Posterior vena cava (tissue), 2 donors: ENCODE results near the gene ELOF1. TPM values are rescaled to one million over a fixed set of nuclear protein-coding genes. Genes with fewer than 3 reads are reported as not detected.
"Not testable (repeated sequence)": the region's sequence is repeated elsewhere in the genome, so short reads cannot be mapped to it uniquely, and the experiment has no call there.

Experiments
- DNase-seq: peaks from one replicate; pipeline ENCODE4 v3.0.0-alpha.2; 2020; ENCODE audit warnings: low spot score
- intact Hi-C, 2 donors: fragments of 100-400 bp; cut with DNase I; formaldehyde crosslinking; loops; one replicate each; pipeline versions ENCODE4 v1.14.1 to v1.14.2; 2022 to 2023
- long read RNA-seq, 2 donors: library from polyadenylated mRNA; unstranded; transcript quantifications; one replicate each; pipeline ENCODE4 v2.0.0, GENCODE V29; 2020 to 2021
- total RNA-seq, 2 donors: library from RNA; stranded (reverse); fragmentation: NEBNext Ultra II Directional; extraction: Animal tissue kit (Norgen Biotek cat#: 25700); gene quantifications; one replicate each; pipeline ENCODE4 v1.2.1, GENCODE V29; 2021
- donor health status: DM: yes; HTN: yes; CAD: no.
- donor health status: DM: yes; HTN: yes; CAD: no.

ELOF1 gene
- 10 to 100 TPM; 23.2 to 36.9 TPM for total RNA-seq
- long read RNA-seq, donor 1, transcript ELOF1-201 (4 exons, 1,019 nt) = major isoform, 7 of 9 reads
- long read RNA-seq, donor 1, partial matches to known transcripts = 1 of 9 reads
- long read RNA-seq, donor 1, other reads (novel, unspliced or antisense) = 1 of 9 reads
- long read RNA-seq, donor 2, transcript ELOF1-201 (4 exons, 1,019 nt) = major isoform, 10 of 22 reads
- long read RNA-seq, donor 2, partial matches to known transcripts = 5 of 22 reads
- long read RNA-seq, donor 2, other reads (novel, unspliced or antisense) = 7 of 22 reads

DNA sequence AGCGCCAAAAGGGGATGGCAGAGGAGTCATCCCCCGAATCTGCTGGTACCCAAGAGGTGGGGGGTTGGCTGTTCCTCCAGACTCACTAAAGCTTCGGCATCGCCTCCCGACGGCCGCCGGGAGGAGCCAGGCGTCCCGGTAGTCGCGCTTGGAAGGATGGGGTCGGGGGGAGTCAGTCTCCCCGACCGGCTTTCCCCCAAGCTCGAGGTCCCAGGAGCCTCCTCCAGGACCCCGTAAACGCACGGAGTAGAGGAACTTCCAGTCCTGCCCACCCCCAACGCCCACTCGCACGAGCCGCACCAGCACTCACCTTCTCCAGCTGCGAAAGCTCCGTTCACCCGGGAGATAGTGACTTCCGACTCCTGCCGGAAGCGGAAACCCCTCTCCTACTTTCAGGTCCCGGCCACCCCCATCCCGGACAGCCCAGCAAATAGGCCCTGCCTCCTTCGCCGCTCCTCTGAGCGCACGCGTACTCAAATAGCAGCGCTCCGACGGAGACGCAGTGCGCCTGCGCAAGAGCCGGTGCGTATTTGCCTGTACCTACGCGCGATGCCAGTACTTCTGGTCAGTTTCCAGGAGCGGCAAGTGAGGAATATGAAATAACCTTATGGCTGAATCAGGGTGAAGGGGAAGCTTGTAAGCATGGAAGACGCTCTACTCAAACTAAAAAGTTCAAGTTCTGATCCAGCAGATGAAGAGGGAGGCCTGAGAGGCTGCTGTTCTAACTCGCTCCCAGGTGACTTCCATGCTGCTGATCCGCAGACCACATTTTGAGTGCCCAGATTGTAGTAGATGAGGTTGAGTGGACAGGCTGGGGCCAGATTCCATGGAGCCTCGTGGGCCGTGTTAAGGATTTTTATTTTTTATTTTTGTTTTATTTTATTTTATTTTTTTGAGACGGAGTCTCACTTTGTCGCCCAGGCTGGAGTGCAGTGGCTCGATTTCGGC is at the start of gene ELOF1:
TSS of gene ELOF1 (minus strand) at position 350 of the 948 bp plus-strand sequence. CDS start 4,883 bp downstream, outside the sequence.
- DNase-seq = peak; percentile 99
- intact Hi-C loops = no loop called here

DNA sequence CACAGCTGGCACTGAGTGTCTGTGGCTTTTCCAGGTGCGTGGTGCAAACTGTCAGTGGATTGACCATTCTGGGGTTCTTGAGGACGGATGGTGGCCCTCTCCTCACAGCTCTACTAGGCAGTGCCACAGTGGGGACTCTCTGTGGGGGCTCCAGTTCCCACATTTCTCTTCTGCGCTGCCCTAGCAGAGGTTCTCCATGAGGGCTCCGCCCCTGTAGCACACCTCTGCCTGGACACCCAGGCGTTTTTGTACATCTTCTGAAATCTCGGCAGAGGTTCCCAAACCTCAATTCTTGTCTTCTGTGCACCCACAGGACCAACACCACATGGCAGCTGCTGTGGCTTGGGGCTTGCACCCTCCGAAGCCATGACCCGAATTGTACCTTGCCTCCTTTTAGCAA is 47.5 kb upstream of the ELOF1 start:
- intact Hi-C loops = loop anchor here in 1 of 2 donors (5.0 kb wide), 1 partner anchor 481 kb away; no protein-coding TSS in a partner anchor
- no peak for DNase-seq

DNA sequence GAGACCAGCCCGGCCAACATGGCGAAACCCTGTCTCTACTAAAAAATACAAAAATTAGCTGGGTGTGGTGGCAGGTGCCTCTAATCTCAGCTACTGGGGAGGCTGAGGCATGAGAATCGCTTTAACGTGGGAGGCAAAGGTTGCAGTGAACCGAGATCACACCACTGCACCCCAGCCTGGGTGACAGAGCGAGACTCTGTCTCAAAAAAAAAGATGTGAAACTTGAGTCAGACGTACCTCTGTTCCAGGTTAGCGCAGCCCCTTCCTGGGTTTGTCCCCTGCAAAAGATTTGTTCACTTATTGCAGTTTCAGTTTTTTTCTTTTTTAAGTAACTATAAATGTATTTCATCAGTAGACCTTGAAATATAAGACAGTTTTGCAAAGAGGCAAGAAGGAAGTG is 40.7 kb upstream of the ELOF1 start:
- intact Hi-C loops, DNase-seq: not testable (repeated sequence)

DNA sequence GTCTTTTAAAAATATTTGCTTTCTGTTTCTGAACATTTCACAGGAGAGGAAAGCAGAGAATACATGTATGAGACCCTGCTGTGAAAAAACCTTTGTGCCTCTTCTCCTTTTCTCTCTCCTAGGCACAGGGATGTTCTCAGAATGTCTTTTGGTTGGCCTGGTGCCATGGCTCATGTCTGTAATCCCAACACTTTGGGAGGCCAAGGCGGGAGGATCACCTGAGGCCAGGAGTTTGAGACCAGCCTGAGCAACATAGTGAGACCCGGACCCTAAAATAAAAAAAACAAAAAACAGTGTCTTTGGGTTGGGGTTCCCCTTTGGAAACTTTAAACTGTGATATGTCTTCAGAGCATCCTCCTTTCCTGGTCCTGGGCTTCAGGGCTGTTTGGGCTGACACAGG is 39.7 kb upstream of the ELOF1 start:
- DNase-seq = no peak
- intact Hi-C loops = no loop called here

DNA sequence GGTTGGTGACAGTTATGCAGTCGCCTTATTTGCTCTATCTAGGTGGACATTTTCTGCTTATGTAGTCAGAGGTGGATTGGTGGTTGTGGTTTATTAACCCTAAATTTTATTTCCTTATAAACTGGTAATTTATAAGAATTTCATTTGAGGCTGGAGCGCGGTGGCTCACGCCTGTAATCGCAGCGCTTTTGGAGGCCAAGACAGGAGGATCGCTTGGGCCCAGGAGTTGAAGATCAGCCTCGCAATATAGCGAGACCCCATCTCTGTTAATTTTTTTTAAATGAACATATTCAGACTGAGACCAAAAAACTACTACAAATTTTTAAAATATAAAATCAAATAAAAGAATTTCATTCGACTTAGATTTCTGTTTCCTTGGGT is 39.1 kb upstream of the ELOF1 start:
- intact Hi-C loops = no loop called here
- DNase-seq = no peak

DNA sequence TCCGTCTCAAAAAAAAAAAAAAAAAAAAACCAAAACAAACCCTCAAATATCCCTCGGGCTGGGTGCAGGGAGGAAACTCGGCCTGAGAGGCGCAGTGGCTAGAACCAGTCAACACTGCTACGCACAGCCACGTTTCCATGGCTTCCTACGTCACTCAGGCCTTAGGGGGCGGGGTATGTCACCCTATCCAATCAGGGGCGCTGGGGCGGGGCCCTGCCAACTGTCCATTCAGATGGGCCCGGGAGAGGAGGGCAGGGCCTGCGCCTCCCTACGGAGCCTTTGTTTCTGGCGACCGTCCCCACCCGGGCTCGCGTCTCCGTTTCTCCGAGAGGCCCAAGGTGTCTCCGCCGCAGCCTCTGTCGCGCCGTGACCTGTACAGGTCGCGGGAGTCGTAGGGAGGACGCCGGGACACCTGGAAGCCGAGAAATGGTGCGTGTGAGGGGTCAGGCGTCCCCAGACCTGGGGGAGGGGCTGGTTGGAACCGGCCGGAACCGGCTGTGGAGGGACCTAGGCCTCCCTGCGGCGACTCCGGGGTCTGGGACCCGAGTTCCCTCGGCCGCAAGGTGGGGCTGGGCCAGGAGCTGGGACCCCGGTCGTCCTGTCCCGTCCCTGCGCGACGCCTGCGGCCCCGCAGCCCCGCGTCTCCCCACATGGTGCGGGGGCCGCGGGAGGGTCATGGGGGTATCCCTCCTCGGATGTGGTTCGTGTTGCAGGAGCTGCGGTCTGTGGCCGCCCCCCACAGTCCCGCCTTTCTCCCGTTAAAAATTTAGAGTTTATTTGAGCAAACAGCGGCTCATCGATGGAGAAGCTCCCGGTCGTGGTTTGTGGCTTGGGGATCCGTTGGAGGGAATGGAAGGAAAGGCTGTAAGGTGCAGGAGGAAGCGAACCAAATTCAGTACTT is 38.4 kb upstream of the ELOF1 start, which contains the start of gene ZNF627:
TSS of gene ZNF627 (plus strand) at position 282 of the 901 bp plus-strand sequence. CDS start at position 427, 145 bp downstream.
- intact Hi-C loops = no loop called here
- DNase-seq = peak; percentile 100

DNA sequence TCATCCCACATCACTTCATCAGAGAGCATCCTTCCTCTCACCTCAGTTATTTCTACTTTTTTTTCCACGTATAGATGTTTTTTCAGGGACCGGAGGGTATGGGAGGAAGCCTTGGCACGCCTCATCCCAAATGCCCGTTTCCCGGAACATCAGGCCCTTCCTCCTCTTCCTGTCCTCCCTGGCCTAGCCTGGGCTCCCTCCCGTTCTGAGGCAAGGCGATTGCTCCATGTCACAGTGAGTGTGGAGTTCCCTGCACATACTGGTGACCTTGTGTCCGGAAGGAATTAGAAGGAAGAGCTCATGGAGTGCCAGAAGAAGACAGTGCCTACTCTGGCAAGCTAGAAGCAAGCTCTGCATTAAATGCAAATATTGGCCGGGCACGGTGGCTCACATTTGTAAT is 37.1 kb upstream of the ELOF1 start:
- DNase-seq = no peak
- intact Hi-C loops = no loop called here

DNA sequence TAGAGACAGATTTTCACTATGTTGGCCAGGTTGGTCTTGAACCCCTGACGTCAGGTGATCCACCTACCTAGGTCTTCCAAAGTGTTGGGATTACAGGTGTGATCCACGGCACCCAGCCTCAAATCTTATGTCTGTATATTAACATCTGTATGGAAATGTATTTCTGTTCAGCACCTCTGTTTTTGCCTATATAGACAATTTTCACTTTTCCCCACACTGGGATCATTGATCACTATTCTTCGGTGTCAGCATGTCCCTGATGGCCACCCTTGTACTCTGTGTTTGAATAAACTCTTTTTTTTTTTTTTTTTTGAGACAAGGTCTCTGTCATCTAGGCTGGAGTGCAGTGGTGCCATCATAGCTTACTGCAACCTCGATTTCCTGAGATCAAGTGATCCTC is 35.1 kb upstream of the ELOF1 start:
- intact Hi-C loops = no loop called here
- DNase-seq = no peak

DNA sequence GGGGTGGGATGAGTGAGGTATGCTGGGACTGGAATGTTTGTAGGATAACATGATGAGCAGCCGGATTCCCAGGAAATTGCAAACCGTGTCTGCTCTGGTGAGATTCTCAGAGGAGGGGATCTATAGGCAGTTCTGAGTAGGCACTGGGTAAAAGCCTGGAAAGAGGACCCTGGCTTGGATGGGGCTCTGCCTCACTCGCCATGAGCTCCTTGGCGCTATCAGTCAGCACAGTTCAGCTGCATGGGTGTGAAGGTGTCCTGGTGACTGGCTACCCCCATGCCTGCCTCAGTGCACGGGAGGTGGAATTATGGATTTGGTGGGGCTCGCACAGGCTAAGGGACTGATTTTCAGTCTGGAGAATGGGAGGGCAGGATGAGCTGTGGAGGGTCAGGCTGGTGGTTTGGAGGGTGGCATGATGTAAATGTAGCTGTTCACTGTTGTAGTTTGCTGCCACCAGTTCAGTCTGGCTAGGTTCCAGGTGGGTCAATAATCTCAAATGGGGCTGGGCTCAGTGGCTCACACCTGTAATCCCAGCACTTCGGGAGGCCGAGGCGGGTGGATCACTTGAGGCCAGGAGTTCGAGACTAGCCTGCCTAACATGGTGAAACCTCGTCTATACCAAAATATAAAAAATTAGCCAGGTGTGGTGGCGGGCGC is 29.1 kb upstream of the ELOF1 start:
- intact Hi-C loops = loop anchor here in 1 of 2 donors (2.0 kb wide), 1 partner anchor 91 kb away; no protein-coding TSS in a partner anchor
- no peak for DNase-seq

DNA sequence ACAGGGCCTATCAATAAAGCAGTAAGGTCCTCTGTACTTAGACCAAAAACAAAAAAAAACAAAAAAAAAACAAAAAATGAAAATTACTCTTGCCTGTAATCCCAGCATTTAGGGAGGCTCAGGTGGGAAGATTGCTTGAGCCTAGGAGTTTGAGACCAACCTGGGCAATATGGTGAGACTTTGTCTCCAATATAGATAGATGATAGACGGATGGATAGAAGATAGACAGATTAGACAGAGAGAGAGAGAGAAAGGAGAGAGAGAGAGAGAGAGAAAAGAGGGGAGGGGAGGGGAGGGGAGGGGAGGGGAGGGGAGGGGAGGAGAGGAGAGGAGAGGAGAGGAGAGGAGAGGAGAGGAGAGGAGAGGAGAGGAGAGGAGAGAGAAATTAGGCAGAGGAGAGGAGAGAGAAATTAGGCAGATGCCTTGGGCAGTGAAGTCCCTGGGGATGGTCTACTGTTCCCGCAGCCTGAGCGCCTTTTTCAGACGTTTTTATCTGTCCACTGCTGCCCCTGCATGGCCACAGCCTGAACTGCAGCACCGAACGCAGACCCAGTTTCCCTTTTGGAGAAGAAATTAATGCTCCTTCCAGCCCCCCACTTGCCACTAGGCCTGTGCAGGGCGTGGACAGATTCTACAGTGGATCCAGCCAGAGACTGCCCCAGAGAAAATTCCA is 28.4 kb upstream of the ELOF1 start:
- peak; percentile 92 for DNase-seq
- intact Hi-C loops = loop anchor here in 1 of 2 donors (2.0 kb wide), 1 partner anchor 91 kb away; no protein-coding TSS in a partner anchor

DNA sequence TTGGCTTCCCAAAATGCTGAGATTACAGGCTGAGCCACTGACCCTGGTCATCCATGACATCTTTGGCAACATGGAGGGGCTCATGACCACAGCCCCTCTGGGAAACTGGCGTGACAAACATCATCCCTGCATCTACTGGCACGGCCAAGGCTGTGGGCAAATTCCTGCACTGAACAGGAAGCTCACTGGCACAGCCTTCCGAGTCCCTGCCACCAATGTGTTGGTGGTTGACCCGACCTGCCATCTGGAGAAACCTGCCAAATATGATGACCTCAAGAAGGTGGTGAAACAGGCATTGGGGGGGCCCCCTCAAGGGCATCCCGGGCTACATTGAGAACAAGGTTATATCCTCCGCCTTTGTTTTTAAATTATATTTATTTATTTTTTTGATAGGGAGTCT is 27.3 kb upstream of the ELOF1 start:
- DNase-seq = no peak
- intact Hi-C loops = loop anchor here in 1 of 2 donors (2.0 kb wide), 1 partner anchor 90 kb away; no protein-coding TSS in a partner anchor

DNA sequence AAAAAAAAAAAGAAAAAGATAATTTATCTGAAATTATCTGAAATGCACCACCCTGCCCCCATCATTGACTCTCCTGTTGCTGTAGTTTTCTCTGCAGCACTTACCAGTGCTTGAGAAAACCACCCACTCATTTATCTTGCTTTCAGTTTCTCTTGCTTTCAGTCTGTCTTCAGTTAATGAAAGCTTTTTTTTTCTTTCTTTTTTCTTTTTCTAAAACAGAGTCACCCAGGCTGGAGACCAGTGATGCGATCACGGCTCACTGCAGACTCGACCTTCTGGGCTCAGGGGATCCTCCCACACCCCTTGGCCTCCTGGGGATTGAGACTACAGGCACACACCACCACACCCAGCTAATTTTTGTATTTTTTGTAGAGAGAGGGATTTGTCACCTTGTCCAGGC is 22.7 kb upstream of the ELOF1 start:
- intact Hi-C loops = no loop called here
- no peak for DNase-seq

DNA sequence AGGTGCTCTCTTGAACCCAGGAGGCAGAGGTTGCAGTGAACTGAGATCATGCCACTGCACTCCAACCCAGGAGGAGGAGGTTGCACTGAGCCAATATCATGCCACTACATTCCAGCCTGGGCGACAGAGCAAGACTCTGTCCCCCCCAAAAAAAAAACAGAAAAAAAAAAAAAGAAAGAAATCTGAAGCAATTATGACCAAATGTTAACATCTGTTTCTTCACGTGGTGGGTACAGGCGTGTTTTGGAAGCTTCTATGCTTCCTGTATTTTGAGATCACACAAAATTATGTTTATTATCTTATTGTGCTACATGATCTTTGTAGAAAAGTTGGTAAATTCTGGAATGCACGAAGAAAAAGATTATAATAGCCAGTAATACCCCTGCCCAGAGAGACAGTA is 21.1 kb upstream of the ELOF1 start:
- intact Hi-C loops = no loop called here
- DNase-seq = no peak

DNA sequence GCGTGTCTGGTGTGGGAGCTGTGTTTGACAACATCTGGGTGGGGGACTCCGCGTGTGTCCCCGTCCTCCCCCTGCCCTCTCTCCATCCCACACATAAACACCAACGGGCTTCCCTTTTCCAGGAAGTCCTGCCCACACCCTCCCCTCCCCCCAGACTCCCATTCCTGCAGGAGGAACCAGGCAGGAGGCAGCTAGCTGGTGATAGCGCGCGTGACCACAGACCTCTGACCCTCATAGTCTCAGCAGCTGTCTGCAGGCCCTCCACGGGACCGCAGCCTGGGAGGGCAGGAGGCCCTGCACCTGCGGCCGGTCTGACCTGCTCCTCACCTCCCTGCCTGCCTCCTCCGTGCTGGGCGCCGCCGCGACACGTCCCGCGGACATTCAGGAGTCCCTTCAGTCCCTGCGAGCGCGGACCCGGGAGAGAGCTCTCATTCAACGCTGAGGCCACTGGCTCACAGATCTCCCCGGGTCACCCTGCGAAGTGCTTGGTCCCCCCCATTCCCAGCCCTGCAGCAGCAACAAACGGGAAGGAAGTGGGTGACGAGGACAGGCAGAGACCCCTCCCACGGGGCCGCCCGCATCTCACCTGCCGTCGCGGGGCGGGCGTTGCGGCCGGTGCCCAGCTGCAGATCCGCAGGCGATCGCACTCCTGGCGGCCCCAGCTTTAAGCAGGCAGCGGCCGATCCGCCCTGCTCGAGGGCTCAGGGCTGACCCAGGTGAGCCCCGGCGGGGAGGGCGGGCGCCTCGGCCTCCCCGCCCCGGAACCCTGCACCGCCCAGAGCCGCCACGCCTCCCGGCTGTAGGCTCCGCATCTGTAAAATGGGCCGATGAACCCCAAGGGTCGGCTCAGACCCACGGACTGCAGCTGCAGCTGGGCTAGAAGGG is 19.5 kb upstream of the ELOF1 start:
- intact Hi-C loops = no loop called here
- no peak for DNase-seq

DNA sequence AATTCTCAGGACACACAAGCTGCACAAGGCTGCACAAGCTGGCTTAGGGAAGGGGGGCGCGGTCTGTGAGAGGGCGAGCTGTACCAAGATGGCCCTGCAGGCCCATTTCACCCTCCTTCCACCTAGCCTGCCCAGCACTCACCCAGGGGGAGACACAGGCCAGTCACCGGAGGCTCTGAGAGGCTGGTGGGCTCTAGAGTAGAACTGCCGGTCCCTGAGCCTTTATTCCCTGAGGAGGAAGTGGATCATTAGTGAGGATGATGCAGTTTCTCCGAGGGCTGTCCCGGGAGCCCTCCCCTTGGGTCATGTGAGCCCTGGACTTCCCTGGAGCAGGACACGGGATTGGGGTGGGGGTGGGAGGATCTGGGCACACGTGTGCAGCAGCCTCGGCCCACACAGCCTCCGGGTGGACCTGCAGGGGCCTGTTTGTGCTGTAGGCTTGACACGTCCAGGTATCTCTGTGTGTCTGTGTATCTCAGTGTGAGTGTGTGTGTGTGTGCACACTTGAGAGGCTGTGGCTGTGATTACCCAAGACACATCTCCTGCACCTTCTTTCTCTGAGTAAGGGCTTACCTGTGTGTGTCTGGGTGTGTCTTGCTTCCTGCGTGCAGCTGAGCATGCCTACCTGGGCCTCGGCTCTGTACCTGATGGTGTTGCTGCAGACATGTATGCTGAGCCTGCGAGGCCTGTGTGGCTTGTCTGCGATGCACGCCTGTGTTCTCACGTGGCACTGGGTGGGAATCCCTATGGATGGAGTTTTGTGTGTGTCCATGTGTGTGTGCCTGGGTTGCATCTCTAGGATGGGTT is 18.6 kb upstream of the ELOF1 start, which contains the start of gene ACP5:
TSS of gene ACP5 (minus strand) at position 195 of the 807 bp plus-strand sequence. CDS start 328 bp downstream, outside the sequence.
- DNase-seq = no peak
- intact Hi-C loops = no loop called here

DNA sequence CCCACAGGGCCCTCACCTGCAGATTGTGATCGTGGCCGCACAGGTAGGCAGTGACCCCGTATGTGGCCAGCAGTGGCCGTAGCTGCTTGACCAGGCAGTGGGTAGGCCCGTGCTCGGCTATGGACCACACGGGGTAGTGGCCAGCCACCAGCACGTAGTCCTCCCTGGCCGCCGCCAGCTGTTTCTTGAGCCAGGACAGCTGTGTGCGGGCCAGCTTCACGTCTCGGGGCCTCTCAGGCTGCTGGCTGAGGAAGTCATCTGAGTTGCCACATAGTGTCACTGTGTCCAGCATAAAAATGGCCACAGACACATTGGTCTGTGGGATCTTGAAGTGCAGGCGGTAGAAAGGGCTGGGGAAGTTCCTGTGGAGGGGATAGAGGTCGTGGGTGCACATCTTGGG is 17.2 kb upstream of the ELOF1 start:
- intact Hi-C loops = no loop called here
- DNase-seq = no peak
